HFF-Myc (cell line): ENCODE data around the gene ANKRD1.
"Not testable (repeated sequence)": the region's sequence is repeated elsewhere in the genome, so short reads cannot be mapped to it uniquely, and the experiment has no call there.

Source experiments
- DNase-seq: peaks from one replicate; pipeline ENCODE4 v3.0.0-alpha.2; 2011; ENCODE audit warnings: low read depth; ENCODE audit errors: extremely low read depth
- H3K4me3 ChIP-seq: replicated peaks from 2 replicates; pipeline ENCODE4 v1.5.1; 2011; ENCODE audit warnings: low read depth, mild to moderate bottlenecking, control low read depth, low read length
- CTCF ChIP-seq: IDR thresholded peaks from 2 replicates; pipeline ENCODE4 v1.5.1; 2012; ENCODE audit warnings: mild to moderate bottlenecking, low read depth, low read length, control low read depth; ENCODE audit errors: missing control alignments

ANKRD1 gene

GRCh38 chr10:90947030-90947960 lies 26.4 kb upstream of the ANKRD1 start:
- no peak overlapping the region for H3K4me3 ChIP-seq
- no peak for TF ChIP-seq CTCF
- DNase-seq = no peak

- H3K4me3 ChIP-seq = no peak overlapping the region
- no peak for TF ChIP-seq CTCF
Observed at GRCh38 chr10:90945491-90946070, 24.7 kb upstream of the ANKRD1 start.

GRCh38 chr10:90944749-90945148 lies 23.9 kb upstream of the ANKRD1 start:
- DNase-seq = no peak
- H3K4me3 ChIP-seq = no peak overlapping the region
- TF ChIP-seq CTCF = no peak

More at GRCh38 chr10:90945491-90946070, 24.7 kb upstream of the ANKRD1 start:
- DNase-seq = no peak

GRCh38 chr10:90942980-90943379 lies 22.1 kb upstream of the ANKRD1 start:
- H3K4me3 ChIP-seq, DNase-seq: not testable (repeated sequence)

- DNase-seq = no peak
- no peak for TF ChIP-seq CTCF
- H3K4me3 ChIP-seq = no peak overlapping the region
Observed at GRCh38 chr10:90939648-90940047, 18.8 kb upstream of the ANKRD1 start.

- TF ChIP-seq CTCF = no peak
- DNase-seq = no peak
- H3K4me3 ChIP-seq = no peak overlapping the region
Observed at GRCh38 chr10:90939116-90939515, 18.2 kb upstream of the ANKRD1 start.

GRCh38 chr10:90937645-90938258 lies 16.9 kb upstream of the ANKRD1 start:
- no peak for TF ChIP-seq CTCF
- H3K4me3 ChIP-seq = no peak overlapping the region
- DNase-seq = no peak
